H1 (cell line): ENCODE results near the gene EVC2. TPM values are rescaled to one million over a fixed set of nuclear protein-coding genes. Genes with fewer than 3 reads are reported as not detected.

Experiments used
- CTCF ChIA-PET: fragments of 300-600 bp; sonication (Branson Sonifier 250); formaldehyde crosslinking; loops from one replicate; lab custom pipeline; 2021; ENCODE audit not compliant: partially characterized antibody; lab: Charles Lee
- POLR2A ChIA-PET: fragments of 300-600 bp; sonication (Branson Sonifier 250); formaldehyde crosslinking; loops from one replicate; lab custom pipeline; 2021; ENCODE audit warnings: inconsistent platforms; ENCODE audit not compliant: partially characterized antibody; lab: Charles Lee
- DNase-seq, 2 experiments: peaks; one replicate each; pipeline versions ENCODE4 v3.0.0 to v3.0.0-alpha.2; 2010 to 2022; ENCODE audit warnings: low spot score in 2 of 2, low read depth in 1 of 2, mixed read lengths in 1 of 2
- FAIRE-seq: peaks from 2 replicates; lab custom pipeline; 2011; peaks lifted over from hg19 to GRCh38; lab: Jason Lieb, UNC
- H2AFZ ChIP-seq: 2 replicates; pipeline ENCODE4 v1.8.1; 2012; ENCODE audit warnings: low read length, inconsistent platforms
- H2AK5ac ChIP-seq: 2 replicates; pipeline ENCODE4 v1.6.1; 2013; ENCODE audit warnings: low read depth, low read length
- H2BK120ac ChIP-seq: replicated peaks from 2 replicates; pipeline ENCODE3; 2013; ENCODE audit warnings: low read depth, low read length, inconsistent platforms
- H2BK12ac ChIP-seq: 2 replicates; pipeline ENCODE4 v1.6.1; 2013; ENCODE audit warnings: low read depth, low read length
- H2BK15ac ChIP-seq: 2 replicates; pipeline ENCODE4 v1.6.1; 2013; ENCODE audit warnings: low read length
- H2BK20ac ChIP-seq: 2 replicates; pipeline ENCODE4 v1.6.1; 2013; ENCODE audit warnings: low read length
- H2BK5ac ChIP-seq: 2 replicates; pipeline ENCODE4 v1.6.1; 2013; ENCODE audit warnings: low read depth, low read length
- H3K14ac ChIP-seq: 2 replicates; pipeline ENCODE4 v1.6.1; 2013; ENCODE audit warnings: inconsistent platforms; ENCODE audit not compliant: insufficient read length
- H3K18ac ChIP-seq: 2 replicates; pipeline ENCODE4 v1.6.1; 2013; ENCODE audit warnings: low read length; ENCODE audit errors: extremely low read depth
- H3K23ac ChIP-seq: 2 replicates; pipeline ENCODE4 v1.6.1; 2013; ENCODE audit warnings: inconsistent platforms; ENCODE audit not compliant: insufficient read length
- H3K23me2 ChIP-seq: 2 replicates; pipeline ENCODE4 v1.6.1; 2013; ENCODE audit warnings: low read depth, low read length
- H3K27ac ChIP-seq: 2 replicates; pipeline ENCODE4 v1.6.1; 2011; ENCODE audit warnings: low read depth, low read length, inconsistent platforms
- H3K27me3 ChIP-seq, 4 experiments: replicated peaks in 1 of 4; 1 replicate in 1 of 4; 2 replicates in 3 of 4; pipeline versions ENCODE4 v1.6.1 to v1.8.1; 2011 to 2013; ENCODE audit warnings: low read length in 3 of 4, mild to moderate bottlenecking in 3 of 4, inconsistent platforms in 2 of 4, mixed read lengths in 2 of 4, moderate library complexity in 1 of 4; ENCODE audit not compliant: control insufficient read depth in 3 of 4, insufficient read depth in 3 of 4; ENCODE audit errors: extremely low read depth in 1 of 4
- H3K36me3 ChIP-seq, 4 experiments: 2 replicates each; pipeline versions ENCODE4 v1.6.1 to v1.8.1; 2011 to 2013; ENCODE audit warnings: mild to moderate bottlenecking in 4 of 4, low read length in 3 of 4, moderate library complexity in 2 of 4, control low read depth in 1 of 4, inconsistent platforms in 1 of 4; ENCODE audit not compliant: insufficient read depth in 4 of 4, control insufficient read depth in 2 of 4
- H3K4ac ChIP-seq: replicated peaks from 2 replicates; pipeline ENCODE3; 2013; ENCODE audit warnings: low read length, low read depth, mixed read lengths, inconsistent platforms; ENCODE audit not compliant: insufficient read length
- H3K4me1 ChIP-seq, 4 experiments: replicated peaks in 1 of 4; 1 replicate in 1 of 4; 2 replicates in 3 of 4; pipeline versions ENCODE4 v1.6.1 to v1.8.1; 2011 to 2013; ENCODE audit warnings: low read length in 3 of 4, inconsistent platforms in 2 of 4, mixed read lengths in 1 of 4; ENCODE audit not compliant: insufficient read depth in 4 of 4, control insufficient read depth in 3 of 4
- H3K4me2 ChIP-seq, 2 experiments: 2 replicates each; pipeline versions ENCODE4 v1.6.1 to v1.8.1; 2011 to 2013; ENCODE audit warnings: low read depth in 2 of 2, low read length in 2 of 2, control low read depth in 1 of 2, inconsistent platforms in 1 of 2, mild to moderate bottlenecking in 1 of 2; ENCODE audit not compliant: insufficient read depth in 1 of 2
- H3K4me3 ChIP-seq, 4 experiments: fragments of 200-600, 300-600 bp in 1 of 4; sonication (generic), shearing (Covaris generic), sonication (Bioruptor Twin) in 1 of 4; 2 replicates each; pipeline versions ENCODE4 v1.5.1 to v1.8.1; 2011 to 2016; ENCODE audit warnings: low read length in 4 of 4, low read depth in 3 of 4, control low read depth in 2 of 4, inconsistent platforms in 2 of 4, mild to moderate bottlenecking in 2 of 4, mixed read lengths in 1 of 4, moderate library complexity in 1 of 4; ENCODE audit not compliant: insufficient read depth in 2 of 4; ENCODE audit errors: extremely low read depth in 1 of 4
- H3K56ac ChIP-seq: replicated peaks from 2 replicates; pipeline ENCODE3; 2013; ENCODE audit warnings: low read depth, mild to moderate bottlenecking, mixed read lengths, low read length, inconsistent platforms; ENCODE audit not compliant: insufficient read length
- H3K79me1 ChIP-seq: 2 replicates; pipeline ENCODE4 v1.6.1; 2013; ENCODE audit warnings: low read depth, low read length, control low read depth
- H3K79me2 ChIP-seq, 2 experiments: 2 replicates each; pipeline versions ENCODE4 v1.6.1 to v1.8.1; 2012 to 2013; ENCODE audit warnings: low read length in 2 of 2, mild to moderate bottlenecking in 2 of 2, inconsistent platforms in 1 of 2; ENCODE audit not compliant: insufficient read depth in 2 of 2, control insufficient read depth in 1 of 2
- H3K9ac ChIP-seq, 4 experiments: replicated peaks in 1 of 4; 1 replicate in 1 of 4; 2 replicates in 3 of 4; pipeline versions ENCODE4 v1.6.1 to v1.8.1; 2011 to 2013; ENCODE audit warnings: low read depth in 3 of 4, low read length in 3 of 4, control low read depth in 2 of 4, mild to moderate bottlenecking in 2 of 4, moderate library complexity in 2 of 4, inconsistent platforms in 1 of 4; ENCODE audit errors: extremely low read depth in 1 of 4
- H3K9me3 ChIP-seq, 2 experiments: 2 replicates each; pipeline versions ENCODE4 v1.6.1 to v1.8.1; 2012 to 2013; ENCODE audit warnings: mild to moderate bottlenecking in 2 of 2, moderate library complexity in 2 of 2, control low read depth in 1 of 2, inconsistent platforms in 1 of 2, low read depth in 1 of 2, low read length in 1 of 2, mixed read lengths in 1 of 2; ENCODE audit not compliant: insufficient read depth in 2 of 2
- H4K20me1 ChIP-seq, 2 experiments: replicated peaks in 1 of 2; 2 replicates each; pipeline versions ENCODE3 to v1.8.1; 2011 to 2013; ENCODE audit warnings: inconsistent platforms in 2 of 2, low read length in 2 of 2, mild to moderate bottlenecking in 1 of 2; ENCODE audit not compliant: insufficient read depth in 2 of 2, control insufficient read depth in 1 of 2
- H4K5ac ChIP-seq: 2 replicates; pipeline ENCODE4 v1.6.1; 2013; ENCODE audit warnings: low read length, low read depth, mixed read lengths, inconsistent platforms; ENCODE audit not compliant: insufficient read length
- H4K8ac ChIP-seq: 2 replicates; pipeline ENCODE4 v1.8.0; 2013; ENCODE audit warnings: mild to moderate bottlenecking, moderate library complexity, low read length, inconsistent platforms; ENCODE audit not compliant: insufficient read depth; ENCODE audit errors: extremely low read depth
- H4K91ac ChIP-seq: replicated peaks from 2 replicates; pipeline ENCODE3; 2013; ENCODE audit warnings: low read length, mixed read lengths, inconsistent platforms; ENCODE audit not compliant: insufficient read length
- BCL11A ChIP-seq, 2 experiments: IDR thresholded peaks; one replicate each; pipeline ENCODE4 v1.6.1; 2011; ENCODE audit warnings: low read depth in 2 of 2, low read length in 2 of 2, mild to moderate bottlenecking in 2 of 2
- CHD1 ChIP-seq: IDR thresholded peaks from 2 replicates; pipeline ENCODE4 v1.6.1; 2012; ENCODE audit warnings: low read depth, low read length, improper control_type of control experiment
- MAFK ChIP-seq: IDR thresholded peaks from 2 replicates; pipeline ENCODE4 v1.6.1; 2012; ENCODE audit warnings: low read depth, mild to moderate bottlenecking, improper control_type of control experiment, low read length
- RXRA ChIP-seq: IDR thresholded peaks from 2 replicates; pipeline ENCODE4 v1.6.1; 2011; ENCODE audit warnings: low read depth, mild to moderate bottlenecking, low read length, moderate library complexity; ENCODE audit not compliant: insufficient read depth
- SIN3A ChIP-seq, 2 experiments: IDR thresholded peaks in 1 of 2; conservative IDR thresholded peaks in 1 of 2; 2 replicates each; pipeline ENCODE4 v1.6.1; 2011 to 2012; ENCODE audit warnings: low read length in 2 of 2, improper control_type of control experiment in 1 of 2, low read depth in 1 of 2, mild to moderate bottlenecking in 1 of 2
- SIRT6 ChIP-seq: IDR thresholded peaks from one replicate; pipeline ENCODE4 v1.7.1; 2012; ENCODE audit warnings: low read length, inconsistent platforms
- YY1 ChIP-seq: IDR thresholded peaks from 2 replicates; pipeline ENCODE4 v1.6.1; 2011; ENCODE audit warnings: low read depth, mild to moderate bottlenecking, low read length
- WGBS, 2 experiments: shearing (Covaris generic) in 1 of 2; methylation state at CpG; one replicate each; pipeline versions ENCODE4 v1.1.6 to v1.1.7; 2013 to 2015; ENCODE audit warnings: low lambda C conversion rate in 2 of 2, mixed read lengths in 2 of 2, inconsistent platforms in 1 of 2, low coverage in 1 of 2, missing lambda C conversion rate in 1 of 2; ENCODE audit not compliant: insufficient replicate concordance in 2 of 2, insufficient coverage in 1 of 2, insufficient read length in 1 of 2; ENCODE audit errors: extremely low coverage in 1 of 2, missing lambda C conversion rate in 1 of 2; 5-methylcytosine and 5-hydroxymethylcytosine counted together
- polyA plus RNA-seq, 7 experiments: library from polyadenylated mRNA; depleted of rRNA in 3 of 7; stranded (reverse) in 5 of 7; unstranded in 2 of 7; fragments of >200 nt in 5 of 7; fragments of 200-250 nt in 2 of 7; gene quantifications; 1 replicate in 5 of 7; 2 replicates in 1 of 7; 4 replicates in 1 of 7; pipeline versions ENCODE4 v1.2.1 to v1.2.3, GENCODE V29; 2011 to 2013; ENCODE audit warnings: missing spikeins in 2 of 7, mixed read lengths in 2 of 7
- total RNA-seq: library from RNA; stranded (reverse); fragmentation: NEBNext Ultra II Directional; extraction: Animal tissue kit (Norgen Biotek cat#: 25700); gene quantifications from 2 replicates; pipeline ENCODE4 v1.2.1, GENCODE V29; 2021
- TF ChIP-seq, protein P1 (sequence below), 3 experiments: IDR thresholded peaks; 1 replicate in 2 of 3; 2 replicates in 1 of 3; pipeline versions ENCODE4 v1.5.1 to v1.6.1; 2011; ENCODE audit warnings: low read length in 3 of 3, mild to moderate bottlenecking in 3 of 3, inconsistent platforms in 2 of 3, low read depth in 1 of 3, moderate library complexity in 1 of 3; ENCODE audit not compliant: insufficient read depth in 1 of 3; ENCODE audit errors: control extremely low read depth in 1 of 3
- TF ChIP-seq, protein P2 (sequence below): IDR thresholded peaks from 2 replicates; pipeline ENCODE4 v1.6.1; 2011; ENCODE audit warnings: low read length, improper control_type of control experiment

Gene EVC2
- total and polyA plus RNA-seq, 2 of the 8 experiments (the other 6 are each of a cell fraction or from before 2014, with no cell fraction given): 0.73 to 5.9 TPM

GRCh38 chr4:5732158-5732557 is 23.8 kb upstream of the EVC2 start:
- no peak overlapping the region for H3K4me3 ChIP-seq
- H2BK20ac ChIP-seq: no peak overlapping the region
- no peak overlapping the region for H3K18ac ChIP-seq
- no peak overlapping the region for H3K9ac ChIP-seq
- H3K56ac ChIP-seq: no peak overlapping the region
- no peak overlapping the region for H2BK15ac ChIP-seq
- POLR2A ChIA-PET: no interaction called here
- H2AK5ac ChIP-seq: no peak overlapping the region
- no peaks in the 10 kb centered on the region for H3K27me3 ChIP-seq
- H3K14ac ChIP-seq: no peak overlapping the region
- H4K20me1 ChIP-seq: peaks cover 0 to 3% of the 10 kb centered on the region in 2 experiments
- no peak overlapping the region for H4K91ac ChIP-seq
- no peaks in the 10 kb centered on the region for H3K9me3 ChIP-seq
- CTCF ChIA-PET: no interaction called here
- H3K4me2 ChIP-seq: no peak overlapping the region
- H2BK5ac ChIP-seq: no peak overlapping the region
- FAIRE-seq: no peak
- H2AFZ ChIP-seq: no peak overlapping the region
- H3K79me2 ChIP-seq: no peaks in the 10 kb centered on the region
- H3K23me2 ChIP-seq: no peaks in the 10 kb centered on the region; the same call in 1 of the 2 replicates
- no peak overlapping the region for H4K5ac ChIP-seq
- H3K23ac ChIP-seq: no peak overlapping the region
- H3K4ac ChIP-seq: no peak overlapping the region
- 80% methylated on average over 9 of the region's 10 CpGs; no CpG with 5 or more reads in 1 of the 2 experiments for WGBS, 2 experiments
- H2BK120ac ChIP-seq: no peak overlapping the region
- H3K79me1 ChIP-seq: no peaks in the 10 kb centered on the region
- TF ChIP-seq RXRA (no peak), SIRT6 (no peak), MAFK (no peak), SIN3A (conservative IDR thresholded peaks at IDR 0.05 in 1 of 2, IDR thresholded peaks at IDR 0.05 in 1 of 2; ENCODE audit: low read depth in 1 of 2, low read length in 2 of 2) (no peak), YY1 (no peak), BCL11A (IDR thresholded peaks at IDR 0.05; ENCODE audit: low read depth in 2 of 2, low read length in 2 of 2) (no peak), CHD1 (no peak)
- TF ChIP-seq, protein P1, sequence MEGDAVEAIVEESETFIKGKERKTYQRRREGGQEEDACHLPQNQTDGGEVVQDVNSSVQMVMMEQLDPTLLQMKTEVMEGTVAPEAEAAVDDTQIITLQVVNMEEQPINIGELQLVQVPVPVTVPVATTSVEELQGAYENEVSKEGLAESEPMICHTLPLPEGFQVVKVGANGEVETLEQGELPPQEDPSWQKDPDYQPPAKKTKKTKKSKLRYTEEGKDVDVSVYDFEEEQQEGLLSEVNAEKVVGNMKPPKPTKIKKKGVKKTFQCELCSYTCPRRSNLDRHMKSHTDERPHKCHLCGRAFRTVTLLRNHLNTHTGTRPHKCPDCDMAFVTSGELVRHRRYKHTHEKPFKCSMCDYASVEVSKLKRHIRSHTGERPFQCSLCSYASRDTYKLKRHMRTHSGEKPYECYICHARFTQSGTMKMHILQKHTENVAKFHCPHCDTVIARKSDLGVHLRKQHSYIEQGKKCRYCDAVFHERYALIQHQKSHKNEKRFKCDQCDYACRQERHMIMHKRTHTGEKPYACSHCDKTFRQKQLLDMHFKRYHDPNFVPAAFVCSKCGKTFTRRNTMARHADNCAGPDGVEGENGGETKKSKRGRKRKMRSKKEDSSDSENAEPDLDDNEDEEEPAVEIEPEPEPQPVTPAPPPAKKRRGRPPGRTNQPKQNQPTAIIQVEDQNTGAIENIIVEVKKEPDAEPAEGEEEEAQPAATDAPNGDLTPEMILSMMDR (IDR thresholded peaks at IDR 0.05; ENCODE audit: control extremely low read depth in 1 of 3, insufficient read depth in 1 of 3, low read depth in 1 of 3, low read length in 3 of 3): no peak
- TF ChIP-seq, protein P2, sequence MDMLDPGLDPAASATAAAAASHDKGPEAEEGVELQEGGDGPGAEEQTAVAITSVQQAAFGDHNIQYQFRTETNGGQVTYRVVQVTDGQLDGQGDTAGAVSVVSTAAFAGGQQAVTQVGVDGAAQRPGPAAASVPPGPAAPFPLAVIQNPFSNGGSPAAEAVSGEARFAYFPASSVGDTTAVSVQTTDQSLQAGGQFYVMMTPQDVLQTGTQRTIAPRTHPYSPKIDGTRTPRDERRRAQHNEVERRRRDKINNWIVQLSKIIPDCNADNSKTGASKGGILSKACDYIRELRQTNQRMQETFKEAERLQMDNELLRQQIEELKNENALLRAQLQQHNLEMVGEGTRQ: no peak
- H4K8ac ChIP-seq: no peak overlapping the region
- no peak for DNase-seq
- no peaks in the 10 kb centered on the region for H3K4me1 ChIP-seq
- H3K27ac ChIP-seq: no peak overlapping the region
- peaks cover 0 to 14% (median 3%) of the 10 kb centered on the region in 4 experiments; a peak in 5 of 8 replicates for H3K36me3 ChIP-seq
- H2BK12ac ChIP-seq: no peak overlapping the region
